Measurements from ENCODE around the gene MAP3K6.
A peak's percentile ranks its signal among the peaks of the same experiment; 100 is the strongest.

The MAP3K6 gene

GRCh38 chr1:27332536-27333281 is 34.1 kb downstream of the MAP3K6 start:
- peak; percentile 57 for DNase-seq

DNA sequence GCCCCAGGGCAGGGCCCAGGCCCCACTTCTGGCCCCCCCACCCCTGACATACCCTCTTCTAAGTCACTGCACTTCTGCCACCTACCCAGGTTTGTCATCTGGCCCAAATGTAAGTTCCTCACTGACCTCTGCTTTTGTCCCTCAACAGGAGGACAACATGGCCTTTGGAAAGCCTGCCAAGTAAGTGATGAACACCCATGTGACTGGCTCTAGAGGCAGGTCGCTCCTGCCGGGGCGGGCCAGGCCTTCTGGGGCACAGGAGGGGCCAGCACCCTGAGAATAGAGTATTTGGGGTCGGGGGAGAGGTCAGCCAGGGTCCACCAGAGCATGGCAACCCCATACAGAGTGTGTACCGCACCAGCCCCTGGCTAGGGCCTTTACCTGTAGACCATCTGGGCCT is 34.8 kb downstream of the MAP3K6 start:
- no peak for DNase-seq

- DNase-seq: no peak
Measured at GRCh38 chr1:27331426-27331825, 35.3 kb downstream of the MAP3K6 start.

DNA sequence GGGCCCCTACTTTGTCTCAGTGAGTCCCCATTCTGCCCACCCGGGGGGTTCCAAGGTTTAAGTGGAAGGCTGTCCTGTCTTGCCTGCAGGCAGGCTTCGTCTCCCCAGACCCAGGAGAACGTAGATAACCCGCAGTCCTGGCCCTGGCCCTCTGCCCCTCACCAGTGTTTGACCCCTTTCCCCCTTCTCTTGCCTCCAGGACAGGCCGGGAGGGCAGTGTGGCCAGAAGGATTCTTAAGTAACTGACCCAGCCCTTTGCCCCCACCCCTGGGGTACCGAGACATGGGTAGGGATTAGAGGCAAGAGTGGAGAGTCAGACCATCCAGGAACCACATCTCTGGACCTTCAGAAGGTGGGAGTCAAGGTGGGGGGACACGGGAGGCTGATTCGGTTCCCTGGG is 36.0 kb downstream of the MAP3K6 start:
- DNase-seq: no peak

DNA sequence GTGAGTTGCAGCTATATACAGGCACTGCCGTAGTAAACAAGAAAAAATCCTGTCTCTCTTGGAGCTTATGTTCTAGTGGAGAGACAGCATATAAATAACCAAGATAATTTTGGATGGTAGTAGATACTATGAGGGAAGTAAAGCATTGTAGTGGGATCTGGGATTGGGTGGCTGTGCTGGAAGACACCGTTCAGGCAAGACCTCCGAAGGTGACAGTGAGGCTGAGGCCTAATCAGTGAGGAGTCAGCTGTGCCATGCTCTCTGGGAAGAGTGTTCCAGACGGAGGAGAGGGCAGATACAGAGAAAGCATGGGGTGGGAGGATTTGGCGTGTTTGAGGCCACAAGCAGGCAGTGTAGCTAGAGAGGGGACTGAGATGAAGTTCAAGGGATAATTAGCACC is 38.8 kb downstream of the MAP3K6 start:
- no peak for DNase-seq

- no peak for DNase-seq
Measured at GRCh38 chr1:27325286-27325685, 41.5 kb downstream of the MAP3K6 start.

GRCh38 chr1:27322569-27323240 is 44.1 kb downstream of the MAP3K6 start:
- DNase-seq: no peak

DNA sequence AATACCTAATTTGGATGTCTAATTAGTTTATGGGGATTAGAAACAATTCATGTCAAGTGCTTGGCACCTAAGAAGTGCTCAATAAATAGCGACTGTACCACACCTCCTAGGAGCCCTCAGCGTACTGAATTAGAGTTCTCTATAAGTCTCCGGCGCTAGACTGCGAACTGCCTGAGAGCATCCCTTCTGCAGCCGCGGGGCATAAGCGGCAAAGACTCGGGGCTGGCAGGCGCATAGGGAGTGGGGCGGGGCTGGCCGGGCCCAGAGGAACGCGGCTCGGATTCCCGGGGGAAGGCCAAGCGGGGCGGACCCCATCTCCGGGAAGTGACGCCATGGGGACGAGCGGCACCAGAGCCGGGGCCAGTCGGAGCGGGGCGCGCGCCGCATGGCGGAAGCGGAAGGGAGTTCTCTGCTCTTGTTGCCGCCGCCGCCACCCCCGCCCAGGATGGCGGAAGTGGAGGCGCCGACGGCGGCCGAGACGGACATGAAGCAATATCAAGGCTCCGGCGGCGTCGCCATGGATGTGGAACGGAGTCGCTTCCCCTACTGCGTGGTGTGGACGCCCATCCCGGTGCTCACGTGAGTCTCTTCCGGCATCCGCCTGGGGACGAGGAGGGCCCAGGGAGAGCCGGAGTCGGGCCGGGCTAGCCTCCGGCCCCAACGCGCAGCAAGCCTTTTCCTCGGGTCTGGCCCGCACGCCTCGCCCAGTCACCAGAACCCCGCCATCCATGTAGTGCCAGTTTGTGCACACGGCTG is 44.8 kb downstream of the MAP3K6 start, which contains the start of gene TMEM222:
TSS of gene TMEM222 (plus strand) at position 351 of the 756 bp plus-strand sequence. CDS start at position 386, 35 bp downstream.
- DNase-seq: peak; percentile 99

DNA sequence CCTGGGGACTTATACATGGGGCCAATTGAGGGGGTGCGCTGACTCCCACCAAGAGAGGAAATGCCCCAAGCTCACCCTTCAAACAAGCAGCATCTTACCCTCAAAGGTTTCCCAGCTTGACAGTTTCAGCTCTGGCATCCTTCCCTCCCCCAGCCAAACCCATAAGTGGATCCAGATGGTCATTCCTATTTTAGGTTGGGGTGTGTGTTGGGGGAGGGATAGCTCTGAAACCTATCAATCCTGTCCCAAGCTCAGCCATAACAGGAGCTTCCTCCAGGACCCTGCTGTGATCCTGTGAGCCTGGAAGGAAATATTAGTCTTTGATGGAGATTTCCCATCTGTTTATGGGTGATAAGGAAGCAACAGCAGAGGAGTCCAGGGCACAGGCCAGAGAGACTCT is 48.2 kb downstream of the MAP3K6 start:
- no peak for DNase-seq

DNA sequence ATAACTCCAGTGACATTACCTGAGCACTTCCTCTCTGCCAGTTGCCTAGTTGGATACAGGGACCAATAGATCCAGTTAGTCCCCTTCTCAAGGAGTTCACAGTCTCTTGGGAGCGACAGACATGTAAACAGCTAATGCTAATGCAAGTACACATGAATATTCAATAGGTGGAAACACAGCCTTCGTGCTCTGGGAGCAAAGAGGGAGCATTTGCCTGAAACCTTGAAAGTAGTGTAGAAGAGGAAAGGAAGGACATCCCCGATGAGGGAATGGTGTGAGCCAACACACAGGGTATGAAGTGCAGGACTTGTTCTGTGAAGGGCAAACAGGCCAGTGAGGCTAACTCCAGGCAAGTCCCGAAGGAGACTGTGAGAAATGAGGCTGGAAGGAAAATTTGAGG is 48.6 kb downstream of the MAP3K6 start:
- DNase-seq: no peak

- DNase-seq: no peak
Measured at GRCh38 chr1:27316860-27317259, 49.9 kb downstream of the MAP3K6 start.

DNA sequence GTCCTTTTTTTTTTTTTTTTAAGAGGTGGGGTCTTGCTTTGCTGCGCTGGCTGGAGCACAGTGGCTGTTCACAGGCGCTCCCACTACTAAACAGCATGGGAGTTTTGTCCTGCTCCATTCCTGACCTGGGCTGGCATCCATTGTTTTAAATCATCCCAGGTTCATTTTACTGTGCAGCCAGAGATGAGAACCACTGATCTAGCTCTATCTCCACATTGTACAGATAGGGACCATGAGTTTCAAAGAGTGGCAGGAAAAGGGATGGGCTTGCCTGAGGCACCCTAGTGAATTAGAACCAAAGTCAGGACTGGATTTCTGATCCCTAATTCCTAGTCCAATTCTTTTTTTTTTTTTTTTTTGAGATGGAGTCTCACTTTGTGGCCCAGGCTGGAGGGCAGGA is 52.0 kb downstream of the MAP3K6 start:
- no peak for DNase-seq

DNA sequence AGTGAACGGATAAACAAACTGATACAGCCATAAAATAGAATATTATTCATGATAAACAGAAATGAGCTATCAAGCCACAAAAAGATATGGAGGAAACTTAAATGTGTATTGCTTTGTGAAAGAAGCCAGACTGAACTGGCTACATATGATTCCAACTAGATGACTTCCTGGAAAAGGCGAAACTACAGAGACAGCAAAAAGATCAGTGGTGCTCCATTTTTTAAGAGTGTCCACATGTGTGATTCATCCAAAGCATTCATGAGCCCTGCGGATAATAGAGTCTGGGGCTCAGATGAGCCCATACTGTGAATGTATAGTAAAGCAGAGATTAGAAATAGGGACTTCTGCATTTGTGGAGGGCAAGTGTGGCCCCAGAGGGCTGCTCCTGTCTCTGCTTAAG is 52.6 kb downstream of the MAP3K6 start:
- no peak for DNase-seq

DNA sequence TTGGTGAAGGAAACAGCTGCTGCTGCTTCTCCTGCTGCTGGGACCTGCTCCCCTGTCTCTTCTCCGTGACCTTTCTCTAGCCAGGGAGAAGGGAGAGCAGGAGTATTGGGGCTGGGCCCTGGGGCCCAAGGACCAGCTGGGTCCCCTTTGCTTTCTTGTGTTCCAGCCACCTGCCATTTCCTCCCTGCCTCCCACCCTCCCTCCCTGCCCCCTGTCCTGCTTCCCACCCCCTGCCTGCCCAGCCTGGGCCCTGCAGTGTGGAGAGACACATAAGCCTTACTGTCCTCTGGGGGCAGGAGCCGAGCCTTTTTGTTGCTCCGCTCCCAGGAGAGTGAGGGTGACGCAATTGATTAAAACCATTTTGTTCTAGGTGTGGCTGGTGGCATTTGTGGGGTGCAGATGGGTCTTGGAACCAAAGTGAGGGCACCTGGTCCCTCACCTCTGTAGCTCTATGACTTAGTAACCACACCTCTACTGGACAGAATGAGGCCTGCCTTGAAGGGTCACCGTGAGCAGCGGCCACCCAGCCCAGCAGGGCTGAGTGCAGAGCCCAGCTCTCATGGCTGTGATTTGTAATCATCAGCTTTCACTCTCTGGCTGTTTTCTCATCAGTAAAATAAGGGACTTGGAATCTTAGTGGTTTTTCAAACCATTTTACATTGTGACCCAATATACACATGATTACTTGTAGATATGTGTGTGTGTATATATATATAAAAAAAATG is 58.7 kb downstream of the MAP3K6 start:
- peak; percentile 46 for DNase-seq

GRCh38 chr1:27306892-27307761 is 59.6 kb downstream of the MAP3K6 start:
- DNase-seq: peak; percentile 71

GRCh38 chr1:27306071-27306470 is 60.7 kb downstream of the MAP3K6 start:
- DNase-seq: no peak
